IPS-20b (cell line): ENCODE data around the gene HSPD1.

Source experiments
- H3K27ac ChIP-seq: one replicate; pipeline ENCODE4 v1.5.1; 2013; ENCODE audit warnings: low read length
- H3K27me3 ChIP-seq: 2 replicates; pipeline ENCODE4 v1.6.1; 2013; ENCODE audit warnings: mild to moderate bottlenecking, low read length, inconsistent platforms; ENCODE audit not compliant: insufficient read depth
- H3K36me3 ChIP-seq: 2 replicates; pipeline ENCODE4 v1.6.1; 2013; ENCODE audit warnings: low read depth, mild to moderate bottlenecking, inconsistent platforms, low read length, moderate library complexity; ENCODE audit not compliant: insufficient read depth
- H3K4me1 ChIP-seq: 2 replicates; pipeline ENCODE4 v1.6.1; 2013; ENCODE audit warnings: mild to moderate bottlenecking, control low read depth, inconsistent platforms, low read length, moderate library complexity; ENCODE audit not compliant: insufficient read depth
- H3K4me3 ChIP-seq: 2 replicates; pipeline ENCODE4 v1.5.1; 2013; ENCODE audit warnings: mild to moderate bottlenecking, low read length, inconsistent platforms
- H3K9ac ChIP-seq: 2 replicates; pipeline ENCODE4 v1.6.1; 2013; ENCODE audit warnings: low read depth, mild to moderate bottlenecking, inconsistent platforms, low read length, moderate library complexity
- H3K9me3 ChIP-seq: 2 replicates; pipeline ENCODE4 v1.6.1; 2013; ENCODE audit warnings: mild to moderate bottlenecking, low read depth, low read length, inconsistent platforms; ENCODE audit not compliant: insufficient read depth

Gene HSPD1

DNA sequence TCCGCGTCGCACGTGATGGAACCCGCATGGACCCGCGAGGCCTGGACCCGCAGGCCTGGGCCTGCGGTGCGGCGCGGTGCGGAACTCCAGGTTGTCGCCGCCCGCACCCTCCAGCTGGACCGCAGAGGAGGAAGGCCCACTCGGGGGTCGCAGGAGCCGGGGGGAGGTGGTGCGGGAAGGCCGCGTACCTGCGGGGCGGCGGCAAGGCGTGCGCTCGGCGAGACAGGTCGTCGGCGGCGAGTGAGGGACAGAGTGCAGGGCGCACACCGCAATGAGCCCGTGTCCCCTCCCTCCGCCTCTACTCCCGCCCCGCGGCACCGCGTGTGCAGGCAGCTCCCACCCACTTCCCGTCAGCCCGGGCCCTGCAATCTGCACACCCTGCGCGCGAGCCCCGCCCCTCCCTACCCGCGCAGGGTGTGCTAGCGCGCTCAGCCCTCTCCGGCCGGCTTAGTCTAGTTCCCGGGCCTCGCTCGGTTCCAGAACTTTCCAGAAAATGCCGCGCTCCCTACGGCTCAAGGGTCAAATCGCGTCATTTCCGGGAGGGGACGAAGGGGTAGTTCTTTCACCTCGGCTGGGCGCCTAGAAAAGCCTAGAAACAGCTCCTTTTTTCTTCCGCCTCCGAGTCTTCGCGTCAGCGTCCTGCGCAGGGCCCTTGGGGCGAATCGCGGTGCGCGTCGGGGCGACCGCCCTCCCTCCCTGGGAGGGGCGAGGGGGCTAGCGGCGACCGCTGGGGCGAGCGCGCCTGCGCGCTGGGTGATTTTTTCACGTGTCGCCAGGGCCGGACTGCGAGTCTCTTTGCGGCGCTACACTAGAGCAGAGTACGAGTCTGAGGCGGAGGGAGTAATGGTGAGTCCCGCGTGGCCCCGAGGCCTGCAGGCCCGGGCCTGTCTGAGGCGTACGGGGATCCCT lies at the start of gene HSPD1, which contains the start of gene HSPE1:
Gene HSPD1, minus strand, starts transcription at position 247 of the 909 bp plus-strand sequence. CDS start 992 bp downstream, outside the sequence.
Gene HSPE1, plus strand, starts transcription at position 786 of the 909 bp plus-strand sequence. Its CDS starts 58 bp downstream, at position 844.
- Histone ChIP-seq H3K9ac (peak within 1 kb of the TSS; percentile 98), H3K9me3 (no peaks in the 10 kb centered on the region), H3K27ac (peak within 1 kb of the TSS; percentile 87), H3K27me3 (no peaks in the 10 kb centered on the region), H3K36me3 (peaks cover 72% of the 10 kb centered on the region), H3K4me1 (peaks cover 15% of the 10 kb centered on the region; the same call in 1 of the 2 replicates), H3K4me3 (peak within 1 kb of the TSS; percentile 90)

DNA sequence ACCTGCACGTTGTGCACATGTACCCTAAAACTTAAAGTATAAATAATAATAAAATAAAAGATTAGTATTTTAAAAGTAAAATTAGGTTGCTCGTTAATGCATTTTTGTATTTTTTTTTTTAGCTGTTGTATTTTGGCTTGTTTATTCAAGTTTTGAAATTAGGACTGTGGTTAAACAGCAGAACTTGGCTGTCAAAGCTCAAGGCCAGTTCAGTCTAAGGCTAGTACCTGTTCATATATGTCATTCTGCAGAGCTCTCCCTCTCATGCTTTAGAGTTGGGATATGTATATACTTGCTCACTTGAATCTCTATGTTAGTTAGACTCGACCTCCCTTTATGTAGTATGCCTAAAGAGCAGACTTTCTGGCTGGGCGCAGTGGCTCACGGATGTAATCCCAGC lies 48.9 kb upstream of the HSPD1 start:
- no peaks in the 10 kb centered on the region for H3K27me3 ChIP-seq
- no peaks in the 10 kb centered on the region for H3K9me3 ChIP-seq
- peaks cover 70% of the 10 kb centered on the region for H3K36me3 ChIP-seq
- no peaks in the 10 kb centered on the region for H3K4me1 ChIP-seq
- no peak overlapping the region for H3K4me3 ChIP-seq
- no peak overlapping the region for H3K27ac ChIP-seq
- H3K9ac ChIP-seq, result no peak overlapping the region

- Histone ChIP-seq H3K36me3 (peaks cover 71% of the 10 kb centered on the region), H3K9me3 (no peaks in the 10 kb centered on the region), H3K27ac (no peak overlapping the region)
These were observed 47.7 kb upstream of the HSPD1 start for GRCh38 chr2:197547163-197547900.

GRCh38 chr2:197543206-197543605 lies 43.6 kb upstream of the HSPD1 start:
- H3K4me1 ChIP-seq, result no peaks in the 10 kb centered on the region; the same call in 1 of the 2 replicates
- peaks cover 73% of the 10 kb centered on the region for H3K36me3 ChIP-seq
- no peak overlapping the region for H3K27ac ChIP-seq
- no peaks in the 10 kb centered on the region for H3K9me3 ChIP-seq
- no peaks in the 10 kb centered on the region for H3K27me3 ChIP-seq
- no peak overlapping the region for H3K9ac ChIP-seq
- no peak overlapping the region for H3K4me3 ChIP-seq

More at GRCh38 chr2:197547163-197547900, 47.7 kb upstream of the HSPD1 start:
- no peak overlapping the region for H3K9ac ChIP-seq
- no peaks in the 10 kb centered on the region; the same call in 1 of the 2 replicates for H3K4me1 ChIP-seq
- no peak overlapping the region for H3K4me3 ChIP-seq
- H3K27me3 ChIP-seq, result no peaks in the 10 kb centered on the region

GRCh38 chr2:197539734-197540133 lies 40.1 kb upstream of the HSPD1 start:
- Histone ChIP-seq H3K9ac (no peak overlapping the region), H3K9me3 (no peaks in the 10 kb centered on the region), H3K4me1 (no peaks in the 10 kb centered on the region; the same call in 1 of the 2 replicates), H3K27me3 (no peaks in the 10 kb centered on the region), H3K36me3 (peaks cover 86% of the 10 kb centered on the region), H3K27ac (no peak overlapping the region), H3K4me3 (no peak overlapping the region)

GRCh38 chr2:197538412-197538811 lies 38.8 kb upstream of the HSPD1 start:
- Histone ChIP-seq H3K4me3 (no peak overlapping the region), H3K27ac (no peak overlapping the region), H3K9me3 (no peaks in the 10 kb centered on the region), H3K4me1 (no peaks in the 10 kb centered on the region; the same call in 1 of the 2 replicates), H3K9ac (no peak overlapping the region), H3K36me3 (peaks cover 76% of the 10 kb centered on the region), H3K27me3 (no peaks in the 10 kb centered on the region)

DNA sequence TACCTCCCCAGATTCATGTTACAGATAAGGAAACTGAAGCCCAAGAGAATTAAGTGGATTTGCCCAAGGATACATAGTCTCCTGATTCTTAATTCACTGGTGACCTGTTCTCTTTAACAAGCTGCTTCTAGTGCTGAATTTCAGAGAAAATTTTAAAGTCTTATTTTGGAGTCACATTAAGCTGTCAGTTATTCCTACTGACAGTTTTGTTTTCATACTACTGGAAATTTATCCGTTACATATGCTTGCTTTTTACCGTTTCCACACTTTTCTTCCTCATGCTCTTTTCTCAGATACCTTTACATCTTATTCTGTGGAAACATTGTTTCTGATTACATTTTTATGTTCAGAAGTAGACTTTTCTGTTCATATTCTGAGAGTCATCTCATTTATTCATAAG lies 17.5 kb upstream of the HSPD1 start:
- Histone ChIP-seq H3K4me1 (peaks cover 14% of the 10 kb centered on the region), H3K9ac (peak overlapping the region; percentile 88; the same call in 1 of the 2 replicates), H3K9me3 (no peaks in the 10 kb centered on the region), H3K27me3 (no peaks in the 10 kb centered on the region), H3K27ac (no peak overlapping the region), H3K36me3 (no peaks in the 10 kb centered on the region), H3K4me3 (peak overlapping the region; percentile 95)

- Histone ChIP-seq H3K27me3 (no peaks in the 10 kb centered on the region), H3K4me1 (peaks cover 14% of the 10 kb centered on the region), H3K27ac (peak overlapping the region; percentile 18)
These were observed 16.7 kb upstream of the HSPD1 start for GRCh38 chr2:197516393-197516761.

DNA sequence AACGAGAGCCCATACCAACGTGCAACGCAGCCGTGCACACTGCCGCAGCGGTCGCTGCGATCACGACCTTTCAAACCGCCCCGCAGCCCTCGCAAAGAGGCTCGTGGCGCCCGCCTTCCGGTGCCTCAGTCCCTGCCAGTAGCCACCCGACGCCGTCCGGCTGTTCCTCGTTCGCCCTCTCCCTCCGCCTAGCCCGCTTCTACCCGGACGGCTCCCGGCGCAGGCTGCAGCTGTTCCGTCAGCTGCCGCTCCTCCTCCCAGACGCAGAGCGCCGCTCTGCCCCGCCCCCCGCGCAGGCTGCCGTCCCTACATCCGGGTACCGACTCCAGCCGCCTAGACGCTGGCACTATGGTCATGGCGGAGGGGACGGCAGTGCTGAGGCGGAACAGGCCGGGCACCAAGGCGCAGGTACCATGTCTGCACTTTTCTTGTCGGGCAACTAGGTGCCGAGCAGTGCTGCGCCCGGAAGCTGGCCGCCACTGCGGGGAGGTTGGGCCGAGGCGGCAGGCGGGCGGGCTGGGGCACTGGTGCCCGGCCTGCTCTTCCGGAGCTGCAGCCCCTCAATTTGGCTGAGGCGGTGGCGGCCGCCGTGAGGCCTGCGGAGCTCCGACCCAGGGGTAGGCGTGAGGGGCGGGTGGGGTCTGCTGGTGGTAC lies 16.2 kb upstream of the HSPD1 start, which contains the start of gene MOB4:
Gene MOB4, plus strand, starts transcription at position 328 of the 654 bp plus-strand sequence. Its CDS starts 21 bp downstream, at position 349.
- Histone ChIP-seq H3K36me3 (no peaks in the 10 kb centered on the region), H3K9me3 (no peaks in the 10 kb centered on the region), H3K4me1 (peaks cover 14% of the 10 kb centered on the region), H3K4me3 (peak within 1 kb of the TSS; percentile 95), H3K27me3 (no peaks in the 10 kb centered on the region), H3K9ac (peak within 1 kb of the TSS; percentile 88), H3K27ac (peak within 1 kb of the TSS; percentile 66)

More at GRCh38 chr2:197516393-197516761, 16.7 kb upstream of the HSPD1 start:
- H3K9me3 ChIP-seq, result no peaks in the 10 kb centered on the region
- H3K4me3 ChIP-seq, result peak overlapping the region; percentile 95
- no peaks in the 10 kb centered on the region for H3K36me3 ChIP-seq
- H3K9ac ChIP-seq, result peak overlapping the region; percentile 88

- H3K9me3 ChIP-seq, result no peaks in the 10 kb centered on the region
- peak overlapping the region; percentile 66 for H3K27ac ChIP-seq
- H3K36me3 ChIP-seq, result no peaks in the 10 kb centered on the region
- H3K4me1 ChIP-seq, result peaks cover 14% of the 10 kb centered on the region
- H3K4me3 ChIP-seq, result peak overlapping the region; percentile 95
- peak overlapping the region; percentile 76 for H3K9ac ChIP-seq
- H3K27me3 ChIP-seq, result no peaks in the 10 kb centered on the region
These were observed 15.7 kb upstream of the HSPD1 start for GRCh38 chr2:197515315-197515738.

DNA sequence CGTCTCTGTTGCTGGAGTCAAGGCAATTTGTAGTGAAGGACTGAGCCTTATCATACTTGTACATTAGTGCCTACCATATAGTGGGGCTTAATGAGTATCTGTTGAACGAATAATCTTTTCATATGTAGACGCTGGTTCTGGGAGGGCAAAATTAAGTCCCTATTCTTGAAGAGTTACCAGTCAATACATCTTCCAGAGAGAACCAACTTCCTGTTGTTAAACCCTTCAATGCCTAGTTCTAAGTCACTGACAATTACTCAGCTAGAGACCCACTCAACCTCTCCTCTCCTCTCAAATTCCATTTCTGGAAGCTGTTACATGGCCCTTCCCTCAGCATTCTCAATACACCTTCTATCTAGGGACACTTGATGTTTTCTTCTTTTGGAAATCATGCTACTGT lies 15.1 kb upstream of the HSPD1 start:
- peak overlapping the region; percentile 95 for H3K4me3 ChIP-seq
- H3K9ac ChIP-seq, result peak overlapping the region; percentile 76; the same call in 1 of the 2 replicates
- peaks cover 14% of the 10 kb centered on the region for H3K4me1 ChIP-seq
- H3K27me3 ChIP-seq, result no peaks in the 10 kb centered on the region
- no peak overlapping the region for H3K27ac ChIP-seq
- H3K36me3 ChIP-seq, result no peaks in the 10 kb centered on the region
- no peaks in the 10 kb centered on the region for H3K9me3 ChIP-seq
